ENCODE measurements around the gene CDK9.

DNA sequence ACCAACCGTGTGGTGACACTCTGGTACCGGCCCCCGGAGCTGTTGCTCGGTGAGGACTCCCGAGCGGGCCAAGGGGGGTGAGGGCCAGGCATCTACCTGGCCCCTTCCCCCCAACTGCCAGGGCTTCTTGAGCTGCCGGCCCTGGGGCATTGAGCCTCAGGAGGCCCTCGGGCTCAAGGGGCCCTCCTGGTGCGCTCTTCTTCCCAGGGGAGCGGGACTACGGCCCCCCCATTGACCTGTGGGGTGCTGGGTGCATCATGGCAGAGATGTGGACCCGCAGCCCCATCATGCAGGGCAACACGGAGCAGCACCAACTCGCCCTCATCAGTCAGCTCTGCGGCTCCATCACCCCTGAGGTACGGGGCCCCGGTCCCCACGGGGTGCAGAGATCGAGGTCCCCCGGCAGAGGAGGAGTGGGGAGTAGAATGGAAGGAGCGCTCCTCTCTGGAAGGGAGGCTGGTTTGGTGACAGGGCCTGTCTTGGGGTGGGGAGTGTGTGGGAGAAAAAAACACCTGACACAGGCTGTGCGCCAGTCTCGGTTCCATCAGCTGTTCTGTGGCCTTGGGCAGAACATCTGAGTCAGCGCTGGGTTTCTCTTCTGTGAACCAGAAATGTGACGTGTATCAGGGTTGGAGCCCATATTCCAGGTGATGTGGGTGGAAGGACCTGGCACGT, 2.6 kb downstream of the CDK9 start:
- no peak for TF ChIP-seq POLR2A (IDR thresholded peaks at IDR 0.05)
- TF ChIP-seq, protein P1, sequence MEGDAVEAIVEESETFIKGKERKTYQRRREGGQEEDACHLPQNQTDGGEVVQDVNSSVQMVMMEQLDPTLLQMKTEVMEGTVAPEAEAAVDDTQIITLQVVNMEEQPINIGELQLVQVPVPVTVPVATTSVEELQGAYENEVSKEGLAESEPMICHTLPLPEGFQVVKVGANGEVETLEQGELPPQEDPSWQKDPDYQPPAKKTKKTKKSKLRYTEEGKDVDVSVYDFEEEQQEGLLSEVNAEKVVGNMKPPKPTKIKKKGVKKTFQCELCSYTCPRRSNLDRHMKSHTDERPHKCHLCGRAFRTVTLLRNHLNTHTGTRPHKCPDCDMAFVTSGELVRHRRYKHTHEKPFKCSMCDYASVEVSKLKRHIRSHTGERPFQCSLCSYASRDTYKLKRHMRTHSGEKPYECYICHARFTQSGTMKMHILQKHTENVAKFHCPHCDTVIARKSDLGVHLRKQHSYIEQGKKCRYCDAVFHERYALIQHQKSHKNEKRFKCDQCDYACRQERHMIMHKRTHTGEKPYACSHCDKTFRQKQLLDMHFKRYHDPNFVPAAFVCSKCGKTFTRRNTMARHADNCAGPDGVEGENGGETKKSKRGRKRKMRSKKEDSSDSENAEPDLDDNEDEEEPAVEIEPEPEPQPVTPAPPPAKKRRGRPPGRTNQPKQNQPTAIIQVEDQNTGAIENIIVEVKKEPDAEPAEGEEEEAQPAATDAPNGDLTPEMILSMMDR (IDR thresholded peaks at IDR 0.05): no peak
